DMS53 (cell line): ENCODE measurements around the gene FRMD4A.
A peak's percentile ranks its signal among the peaks of the same experiment; 100 is the strongest.
"Not testable (repeated sequence)": the region's sequence is repeated elsewhere in the genome, so short reads cannot be mapped to it uniquely, and the experiment has no call there.

ENCODE experiments used
- DNase-seq: peaks from one replicate; lab custom pipeline; 2025; lab: John Stamatoyannopoulos, UW

FRMD4A gene

GRCh38 chr10:14102056-14102455 is 228.7 kb downstream of the FRMD4A start:
- DNase-seq = no peak

- DNase-seq = no peak
Observed at GRCh38 chr10:14099885-14100284, 230.8 kb downstream of the FRMD4A start.

GRCh38 chr10:14093730-14094484 is 236.8 kb downstream of the FRMD4A start:
- peak; percentile 47 for DNase-seq

- DNase-seq = peak; percentile 13
Observed at GRCh38 chr10:14092799-14093198, 237.9 kb downstream of the FRMD4A start.

- no peak for DNase-seq
Observed at GRCh38 chr10:14089556-14090292, 241.0 kb downstream of the FRMD4A start.

- DNase-seq = no peak
Observed at GRCh38 chr10:14087566-14087965, 243.2 kb downstream of the FRMD4A start.

- DNase-seq = no peak
Observed at GRCh38 chr10:14086596-14086995, 244.1 kb downstream of the FRMD4A start.

- DNase-seq = no peak
Observed at GRCh38 chr10:14084875-14085274, 245.8 kb downstream of the FRMD4A start.

- DNase-seq = no peak
Observed at GRCh38 chr10:14080795-14081194, 249.9 kb downstream of the FRMD4A start.

GRCh38 chr10:14077430-14077829 is 253.3 kb downstream of the FRMD4A start:
- DNase-seq = no peak

GRCh38 chr10:14074062-14074884 is 256.5 kb downstream of the FRMD4A start:
- DNase-seq = peak; percentile 59

GRCh38 chr10:14072541-14072940 is 258.2 kb downstream of the FRMD4A start:
- no peak for DNase-seq

- no peak for DNase-seq
Observed at GRCh38 chr10:14071956-14072355, 258.8 kb downstream of the FRMD4A start.

GRCh38 chr10:14068601-14069250 is 262.0 kb downstream of the FRMD4A start:
- no peak for DNase-seq

- DNase-seq = not testable (repeated sequence)
Observed at GRCh38 chr10:14067638-14068037, 263.1 kb downstream of the FRMD4A start.

- DNase-seq = no peak
Observed at GRCh38 chr10:14066106-14066505, 264.6 kb downstream of the FRMD4A start.

GRCh38 chr10:14063531-14064285 is 267.0 kb downstream of the FRMD4A start:
- DNase-seq = no peak

- no peak for DNase-seq
Observed at GRCh38 chr10:14062528-14063260, 268.0 kb downstream of the FRMD4A start.

- DNase-seq = peak; percentile 35
Observed at GRCh38 chr10:14060320-14061070, 270.2 kb downstream of the FRMD4A start.
